ENCODE results near the gene SLC29A2.

The SLC29A2 gene

GRCh38 chr11:66330931-66331330, 40.6 kb downstream of the SLC29A2 start:
- TF ChIP-seq CTCF (IDR thresholded peaks at IDR 0.05) = no peak

- no peak for TF ChIP-seq CTCF (IDR thresholded peaks at IDR 0.05)
Measured at GRCh38 chr11:66329165-66329673, 42.3 kb downstream of the SLC29A2 start.

- peak; percentile 94 for TF ChIP-seq CTCF (IDR thresholded peaks at IDR 0.05)
Measured at GRCh38 chr11:66328302-66329144, 43.0 kb downstream of the SLC29A2 start.

DNA sequence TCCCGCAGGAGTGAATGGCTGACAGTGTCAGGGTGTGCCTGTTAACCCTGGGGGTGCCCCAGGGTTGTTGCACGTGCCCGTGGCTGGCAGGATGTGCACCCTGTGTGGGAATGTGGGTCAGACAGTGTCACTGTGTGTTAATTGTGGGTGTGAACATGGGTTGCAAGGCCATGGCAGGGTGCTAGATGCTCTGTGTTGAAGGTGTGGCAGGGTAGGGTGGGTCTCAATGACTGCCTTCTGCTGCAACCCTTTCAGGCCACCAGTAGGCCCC, 43.6 kb downstream of the SLC29A2 start:
- TF ChIP-seq CTCF (IDR thresholded peaks at IDR 0.05) = no peak

DNA sequence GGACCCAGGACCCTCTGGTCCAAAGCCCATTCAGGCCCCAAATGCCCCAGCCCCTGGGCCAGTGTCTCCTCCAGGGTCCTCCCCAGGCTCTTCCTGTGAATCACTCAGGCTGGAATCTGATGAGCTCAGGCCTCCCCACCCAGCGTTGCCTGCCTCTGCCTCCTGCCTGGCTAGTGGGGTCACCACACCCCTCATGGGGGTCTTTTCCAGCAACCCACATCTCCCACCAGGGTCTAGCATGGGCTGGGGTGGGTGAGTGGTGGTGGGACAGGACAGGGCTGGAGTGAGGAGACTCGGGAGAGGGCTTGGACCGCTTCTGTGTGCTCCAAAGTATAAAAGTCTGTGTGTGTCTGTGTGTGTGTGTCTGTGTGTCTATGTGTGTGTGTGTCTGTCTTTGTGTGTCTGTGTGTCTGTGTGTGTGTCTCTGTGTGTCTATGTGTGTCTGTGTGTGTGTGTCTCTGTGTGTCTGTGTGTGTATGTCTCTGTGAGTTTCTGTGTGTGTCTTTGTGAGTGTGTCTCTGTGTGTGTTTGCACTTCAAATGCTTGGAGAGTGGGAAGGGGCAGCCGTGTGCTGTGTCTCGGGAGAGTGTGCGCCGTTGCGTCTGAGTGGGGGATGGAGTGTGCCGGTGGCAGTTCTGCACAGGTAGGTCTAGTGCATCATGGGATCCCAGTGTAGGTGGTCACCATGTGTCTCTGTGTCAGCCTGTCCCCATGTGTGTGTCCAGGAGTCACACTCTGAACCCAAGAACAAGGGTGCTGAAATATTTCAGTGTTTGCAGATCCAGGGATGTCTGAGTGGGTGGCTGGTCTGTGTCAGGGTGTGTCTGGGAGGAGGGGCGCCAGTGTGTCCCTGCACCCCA, 44.2 kb downstream of the SLC29A2 start:
- no peak for TF ChIP-seq CTCF (IDR thresholded peaks at IDR 0.05)

DNA sequence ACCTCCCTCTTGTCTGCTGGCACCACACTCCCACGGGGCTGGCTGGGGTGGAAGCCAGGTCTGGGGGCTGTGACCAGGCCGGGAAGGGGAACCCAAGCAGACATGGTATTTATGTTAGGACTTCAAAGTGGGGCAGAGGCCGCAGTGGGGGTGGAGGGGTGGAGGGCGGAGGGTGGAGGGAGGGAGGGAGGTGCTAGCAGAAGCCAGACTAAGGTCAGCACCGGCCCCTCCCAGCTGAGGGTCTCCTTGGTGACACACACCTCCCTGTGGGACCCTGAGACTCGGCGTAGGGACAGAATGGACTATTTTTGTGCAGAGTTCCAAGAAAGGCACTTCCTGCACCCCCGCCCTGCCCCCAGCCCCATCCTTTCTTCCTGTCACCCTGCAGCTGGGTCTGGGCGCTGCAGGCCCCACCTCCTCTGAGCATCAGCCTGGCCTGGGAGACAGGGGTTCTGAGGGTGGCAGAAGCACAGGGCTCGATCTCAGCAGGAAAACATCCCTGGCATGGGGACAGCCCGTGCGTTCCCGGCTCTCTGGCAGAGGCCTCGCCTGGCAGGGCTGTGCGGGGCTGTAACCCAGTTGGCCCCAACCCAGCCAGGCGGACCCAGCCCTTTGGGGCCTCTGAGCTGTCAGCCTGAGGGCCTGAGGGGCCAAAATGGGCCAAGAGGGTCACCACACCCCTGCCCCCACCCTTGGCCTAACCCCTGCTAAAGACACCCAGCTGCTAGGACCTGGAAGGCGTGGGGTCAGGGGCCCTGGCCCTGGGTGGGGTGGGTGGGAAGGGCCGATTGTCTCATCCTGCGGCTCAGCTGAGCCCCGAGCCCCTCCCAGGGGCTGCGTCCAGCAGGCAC, 45.1 kb downstream of the SLC29A2 start:
- no peak for TF ChIP-seq CTCF (IDR thresholded peaks at IDR 0.05)

GRCh38 chr11:66325263-66325671, 46.3 kb downstream of the SLC29A2 start:
- TF ChIP-seq CTCF (IDR thresholded peaks at IDR 0.05) = no peak

All from LNCAP (cell line).